HG03139 (cell line): ENCODE data around the gene ABCB8.

ENCODE experiments used
- ATAC-seq: cut with Tn5 transposase; IDR thresholded peaks from one replicate; pipeline ENCODE4 v1.9.1; 2021; ENCODE audit not compliant: unreplicated experiment

ABCB8 gene

DNA sequence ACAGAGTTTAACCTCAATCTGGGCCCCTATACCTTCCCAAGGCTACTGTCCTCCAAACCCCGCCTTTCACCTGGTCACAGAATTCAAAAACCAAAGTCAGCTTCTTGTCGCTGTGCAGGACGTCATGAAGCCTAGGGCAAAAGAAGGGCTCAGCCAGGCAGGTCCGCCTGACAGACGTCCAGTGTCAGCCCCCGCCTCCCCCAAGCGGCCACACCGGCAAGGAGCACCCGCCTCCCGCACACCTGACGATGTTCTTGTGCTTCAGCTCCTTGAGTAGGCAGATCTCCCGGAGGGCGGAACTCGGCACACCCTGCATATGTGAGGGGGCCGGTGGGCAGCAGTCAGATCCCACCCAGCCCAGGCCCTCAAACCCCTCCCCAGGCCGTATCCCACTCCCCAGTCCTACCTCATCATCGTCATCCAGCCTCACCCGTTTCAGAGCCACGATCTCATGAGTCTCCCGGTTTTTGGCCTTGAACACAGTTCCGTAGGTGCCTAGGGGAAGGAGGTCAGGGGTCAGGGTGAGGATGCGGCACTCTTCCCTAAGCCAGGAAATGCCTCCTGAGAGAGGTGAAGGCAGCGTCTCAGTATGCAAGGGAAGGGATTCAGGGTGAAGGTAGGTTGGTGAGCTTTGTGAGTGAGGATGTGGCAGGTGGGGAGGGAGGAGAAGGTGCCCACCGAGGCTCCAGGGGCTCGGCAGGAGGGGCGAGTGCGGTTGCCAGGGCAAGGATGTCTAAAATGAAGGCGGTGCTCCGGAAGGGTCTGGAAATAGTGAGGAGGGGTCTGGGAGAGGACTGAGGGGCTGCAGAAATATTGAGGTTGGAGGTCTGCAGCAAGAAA, 28.6 kb downstream of the ABCB8 start:
- ATAC-seq: no peak

DNA sequence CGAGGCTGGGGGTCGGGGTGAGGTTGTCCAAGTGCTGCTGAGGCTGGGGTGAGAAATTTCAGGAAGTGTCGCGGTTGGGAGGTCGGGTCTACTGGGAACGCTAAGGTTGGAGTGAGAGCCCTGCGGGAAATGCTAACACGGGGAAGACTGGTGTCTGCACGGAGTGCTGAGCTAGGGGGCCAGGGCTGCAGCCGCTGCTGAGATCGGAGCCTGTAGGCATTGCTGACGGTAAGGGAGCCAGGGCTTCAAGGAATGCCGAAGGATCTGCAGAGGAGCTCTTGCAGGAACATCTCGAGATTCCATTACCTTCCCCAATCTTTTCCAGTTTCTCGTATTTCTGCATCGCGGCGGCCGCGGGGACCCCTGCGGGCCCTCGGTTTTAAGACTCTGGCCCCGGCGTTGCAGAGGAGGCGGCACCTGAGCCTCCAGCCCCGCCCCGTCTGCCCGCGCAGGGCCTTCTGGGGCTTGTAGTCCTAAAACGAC, 29.3 kb downstream of the ABCB8 start, which contains the start of gene CDK5:
CDK5 (minus strand) TSS at position 392 of the 483 bp plus-strand sequence; CDS start at position 343, 49 bp downstream.
- ATAC-seq: peak; percentile 6

DNA sequence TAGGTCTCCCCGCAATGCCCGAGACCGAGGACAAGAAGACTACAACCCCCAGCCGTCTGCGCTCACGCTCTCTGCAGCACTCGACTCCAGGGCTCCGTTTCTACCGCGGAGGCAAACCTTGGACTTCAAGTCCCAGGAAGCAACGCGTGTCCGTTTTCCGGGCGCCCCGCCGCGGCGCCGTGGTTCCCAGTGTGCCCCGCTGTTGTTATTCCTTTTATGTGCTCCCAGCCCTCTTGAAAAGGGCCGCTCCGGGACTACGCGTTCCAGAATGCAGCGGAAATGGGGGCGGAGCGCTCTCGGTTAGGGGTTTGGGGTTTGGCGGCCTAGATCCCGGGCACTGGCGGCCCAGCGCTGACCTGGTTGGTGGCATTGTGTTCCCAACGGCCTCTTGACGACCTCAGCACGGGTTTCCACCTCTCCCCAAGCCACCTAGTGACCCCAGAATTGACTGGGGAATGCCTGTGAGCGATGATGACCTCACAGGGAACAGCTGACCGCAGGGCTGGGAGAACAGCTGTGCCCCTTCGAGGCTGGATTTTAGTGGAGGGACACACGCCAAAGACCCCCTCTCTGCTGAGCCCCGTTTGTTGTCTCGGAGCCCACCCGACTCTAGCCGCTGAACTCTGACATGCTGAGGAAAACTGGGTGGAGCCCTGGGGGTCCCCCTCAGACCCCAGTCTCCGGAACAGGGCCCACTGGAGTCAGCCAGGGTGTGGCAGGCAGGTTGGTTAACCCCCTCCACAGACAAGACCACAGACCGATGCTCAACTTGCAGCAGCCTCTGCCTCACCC, 29.9 kb downstream of the ABCB8 start:
- peak; percentile 86 for ATAC-seq

DNA sequence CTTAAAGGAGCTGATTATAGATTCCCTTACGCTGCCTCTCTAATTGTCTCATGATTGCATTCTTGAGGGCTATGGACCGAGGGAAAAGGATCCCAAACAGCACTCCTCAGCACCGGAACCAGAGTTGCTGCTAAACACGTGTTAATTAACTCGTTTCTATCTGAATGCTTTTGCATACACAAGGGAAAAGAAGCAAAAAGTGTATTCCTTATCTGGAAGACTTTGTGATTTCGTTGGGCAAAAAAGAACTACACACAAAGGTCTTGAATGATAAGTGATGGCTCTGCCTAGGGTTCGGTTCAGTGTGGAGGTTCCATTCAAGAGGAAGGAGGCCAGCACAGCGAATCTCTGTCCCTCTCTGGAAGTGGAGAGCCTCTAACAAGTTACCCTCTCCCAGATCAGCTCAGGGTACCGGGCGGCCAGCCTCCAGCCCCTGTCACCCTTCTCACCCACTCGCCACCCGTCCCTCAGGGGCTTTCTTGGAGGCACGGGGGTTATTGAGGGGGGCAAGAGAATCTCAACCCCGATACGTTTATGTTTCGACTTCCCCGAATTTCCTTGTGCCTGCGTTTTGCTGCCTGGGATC, 30.6 kb downstream of the ABCB8 start:
- ATAC-seq: no peak

DNA sequence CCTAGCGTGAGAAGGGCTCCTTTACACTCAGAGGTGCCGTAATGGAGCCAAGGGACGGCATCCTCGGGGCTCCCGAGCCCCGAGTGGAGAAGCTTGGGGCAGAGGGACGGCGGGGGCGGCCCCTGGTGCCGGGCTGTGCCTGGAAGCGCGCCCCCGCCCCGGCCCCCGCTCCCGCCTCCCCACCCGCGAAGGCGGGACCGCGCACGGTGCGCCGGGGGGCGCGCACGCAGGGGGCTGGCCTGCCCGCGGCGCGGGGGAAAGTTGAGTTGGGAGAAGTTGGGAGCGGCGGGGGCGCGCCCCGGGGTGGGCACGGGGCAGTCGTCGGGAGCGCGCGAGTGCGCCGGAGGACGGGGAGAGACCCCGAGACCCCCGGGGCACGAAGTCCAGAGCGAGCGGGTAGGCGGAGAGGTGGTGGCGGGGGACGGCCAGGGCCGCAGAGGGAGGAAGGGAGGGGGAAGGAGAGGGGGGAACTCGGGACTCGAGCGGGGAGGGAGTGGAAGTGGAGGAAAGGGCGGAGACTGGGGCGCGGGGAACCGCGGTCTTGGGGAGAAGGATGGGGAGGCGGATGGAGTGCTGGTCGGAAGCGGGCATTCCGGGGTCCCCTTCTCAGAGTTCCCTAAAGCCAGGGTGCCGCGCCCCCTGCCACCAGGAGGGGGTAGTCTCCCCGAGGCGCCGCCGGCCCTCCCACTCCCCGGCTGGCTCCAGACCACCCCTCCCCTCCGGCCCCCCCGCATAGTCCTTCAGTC, 31.3 kb downstream of the ABCB8 start, which contains the start of gene SLC4A2:
SLC4A2 (plus strand) TSS at position 223 of the 746 bp plus-strand sequence. CDS start 2,399 bp downstream, outside the sequence.
- ATAC-seq: no peak

DNA sequence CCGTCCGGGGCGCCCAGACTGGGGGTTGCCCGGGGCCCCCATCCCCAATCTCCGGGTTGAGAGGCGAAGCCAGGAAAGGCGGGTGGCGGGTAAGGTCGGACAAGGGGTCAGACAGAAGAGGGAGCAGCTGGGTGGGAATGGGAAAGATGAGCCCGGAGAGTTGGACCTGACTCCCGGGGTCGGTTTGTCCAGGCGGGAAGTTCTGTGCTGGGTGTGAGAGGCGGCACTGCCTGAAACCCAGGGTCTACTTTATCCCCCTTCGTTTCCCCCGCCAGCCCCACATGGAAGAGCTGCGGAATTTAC, 31.8 kb downstream of the ABCB8 start:
- ATAC-seq: no peak

DNA sequence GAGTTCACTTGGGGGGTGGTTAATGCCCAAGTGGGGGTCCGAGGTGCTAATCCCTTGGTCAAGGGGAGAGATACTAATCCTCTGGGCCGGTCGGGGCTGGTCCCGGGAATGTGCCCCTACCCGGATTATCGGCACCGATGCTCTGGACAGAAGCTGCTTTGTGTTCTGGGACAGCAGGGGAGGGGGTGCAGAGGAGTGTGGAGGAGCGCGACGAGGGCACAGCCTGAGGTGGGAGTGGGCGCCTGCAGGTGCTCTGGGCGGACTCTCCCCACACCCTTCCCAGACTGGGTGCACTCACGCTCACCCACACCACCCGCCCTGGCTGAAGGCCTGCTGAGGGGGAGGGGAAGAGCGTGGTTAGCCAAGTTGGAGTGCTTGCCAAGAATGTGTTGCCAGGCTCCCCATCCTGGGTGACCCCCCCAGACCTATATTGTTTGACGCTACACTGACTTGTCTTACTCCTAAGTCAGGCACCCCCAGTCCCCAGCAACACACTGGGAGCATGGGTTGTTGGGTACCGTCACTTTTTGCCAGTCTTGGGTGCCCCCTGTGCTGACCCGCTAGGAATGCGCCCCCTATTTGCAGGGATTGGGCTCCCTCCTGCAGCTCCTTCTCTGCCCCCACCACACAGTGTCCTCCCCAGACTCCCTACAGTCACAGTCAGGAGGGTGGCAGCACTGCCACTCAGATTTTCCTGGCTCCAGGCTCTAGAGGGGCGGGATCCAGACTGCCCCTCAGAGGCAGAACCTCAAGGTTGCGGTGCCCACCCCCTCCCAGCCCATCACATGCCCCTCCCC, 32.4 kb downstream of the ABCB8 start:
- no peak for ATAC-seq

DNA sequence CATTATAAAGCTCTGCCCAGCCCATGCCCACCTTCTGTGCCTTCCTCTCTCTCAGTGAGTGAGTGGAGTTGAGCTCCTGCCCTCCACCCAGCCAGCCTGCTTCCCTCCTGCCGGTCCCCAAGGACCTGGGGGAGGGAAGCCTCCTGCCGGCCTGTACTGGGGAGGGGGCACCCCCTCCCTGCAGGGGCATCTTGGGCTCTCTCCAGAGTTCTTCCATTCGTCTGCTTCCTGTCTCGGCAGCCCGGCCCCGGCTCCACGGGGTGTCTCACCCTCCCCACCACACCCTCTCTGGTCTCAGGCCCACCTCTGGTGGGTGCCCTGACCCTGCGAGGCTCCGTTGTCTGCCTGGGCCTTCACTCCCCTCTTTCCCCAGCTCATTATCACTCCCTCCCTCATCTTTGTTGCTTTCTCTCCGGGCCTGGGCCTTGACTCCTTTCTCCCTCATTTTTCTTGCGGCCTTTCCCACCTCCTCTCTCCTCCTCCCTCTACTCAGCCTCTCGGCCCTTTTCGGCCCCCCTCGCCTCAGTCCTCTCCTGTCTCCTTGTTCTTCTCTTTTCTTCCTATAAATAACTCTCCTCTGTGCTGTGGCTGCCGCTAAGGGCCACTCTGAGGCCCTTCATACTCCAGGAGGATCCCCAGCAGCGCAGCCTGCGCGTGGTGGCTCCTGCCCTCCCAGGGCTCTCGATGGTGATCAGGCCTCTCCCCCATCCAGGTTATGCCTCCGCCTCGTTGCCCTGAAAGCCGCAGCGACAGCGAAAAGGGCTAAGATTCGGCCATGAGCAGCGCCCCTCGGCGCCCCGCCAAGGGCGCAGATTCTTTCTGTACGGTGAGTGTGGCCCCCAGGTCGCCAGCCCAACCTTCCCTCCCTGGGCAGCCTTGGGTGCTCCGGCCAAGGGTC, 33.2 kb downstream of the ABCB8 start:
- no peak for ATAC-seq

DNA sequence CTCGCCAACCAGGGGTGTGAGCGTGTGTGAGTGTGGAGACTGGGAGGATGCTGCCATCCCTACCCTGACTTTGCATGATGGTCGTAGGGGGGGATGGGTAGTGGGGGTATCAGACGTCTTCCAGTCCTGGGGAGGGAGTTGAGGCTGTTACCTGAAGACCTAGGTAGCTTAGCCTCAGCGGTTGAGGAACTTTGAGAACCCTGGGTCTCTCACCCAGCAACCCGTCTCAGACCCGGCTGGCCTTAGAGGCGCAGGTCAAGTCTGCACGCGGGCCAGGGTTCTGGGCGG, 33.8 kb downstream of the ABCB8 start:
- ATAC-seq: no peak

DNA sequence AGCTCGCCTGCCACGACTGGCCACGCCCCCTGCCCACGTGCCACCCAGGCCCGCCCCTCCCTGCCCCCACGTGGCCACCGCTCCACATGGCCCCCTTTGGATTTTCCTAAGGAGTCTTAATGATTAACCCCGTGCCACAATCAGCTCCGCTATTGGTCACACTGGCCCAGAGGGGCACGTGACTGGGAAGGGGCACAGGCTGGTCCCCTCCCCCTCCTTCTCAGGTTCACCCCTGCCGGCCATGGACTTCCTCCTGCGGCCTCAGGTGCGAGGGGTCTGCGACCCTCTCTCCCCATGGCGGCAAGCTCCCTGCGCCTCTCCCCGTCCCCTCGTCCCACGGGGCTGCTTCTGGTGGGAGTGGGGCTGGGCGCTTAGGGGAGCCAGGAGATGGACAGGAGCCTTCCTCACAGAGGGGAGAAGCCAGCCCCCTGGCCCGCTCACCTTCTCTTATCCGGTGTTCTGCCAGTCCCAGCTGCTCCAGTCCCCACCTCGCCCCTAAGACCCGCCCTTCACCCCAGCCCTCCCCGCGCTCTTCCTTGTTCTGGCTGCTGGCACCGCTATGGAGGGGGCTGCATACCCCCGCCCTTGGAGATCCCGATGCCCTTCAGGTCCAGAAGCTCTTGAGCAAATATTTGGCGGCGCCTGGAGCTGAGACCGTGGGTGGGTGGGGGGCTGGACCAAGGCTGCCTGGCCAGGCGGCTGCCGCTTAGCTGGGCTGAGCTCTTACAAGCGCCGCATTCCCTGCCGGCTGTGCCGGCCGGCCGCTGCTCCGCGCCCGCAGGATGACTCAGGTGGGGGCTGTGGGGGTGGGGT, 34.4 kb downstream of the ABCB8 start:
- no peak for ATAC-seq

DNA sequence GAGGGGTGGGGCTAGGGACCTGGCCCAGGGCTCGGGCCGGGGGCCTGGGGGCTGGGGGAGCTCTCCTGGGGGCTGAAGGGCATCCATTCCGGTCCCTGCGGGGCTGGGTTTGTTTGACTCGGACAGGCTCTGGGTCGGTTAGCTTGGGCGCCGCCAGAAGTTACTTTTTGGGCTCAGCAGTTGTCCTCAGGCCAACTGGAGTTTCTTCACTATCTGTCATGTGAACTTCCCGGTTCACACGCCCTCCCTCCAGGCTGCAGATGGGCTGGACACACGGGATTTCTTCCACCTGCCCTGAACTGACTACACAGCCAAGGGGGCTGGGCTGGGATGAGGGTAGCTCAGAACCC, 34.9 kb downstream of the ABCB8 start:
- ATAC-seq: no peak

DNA sequence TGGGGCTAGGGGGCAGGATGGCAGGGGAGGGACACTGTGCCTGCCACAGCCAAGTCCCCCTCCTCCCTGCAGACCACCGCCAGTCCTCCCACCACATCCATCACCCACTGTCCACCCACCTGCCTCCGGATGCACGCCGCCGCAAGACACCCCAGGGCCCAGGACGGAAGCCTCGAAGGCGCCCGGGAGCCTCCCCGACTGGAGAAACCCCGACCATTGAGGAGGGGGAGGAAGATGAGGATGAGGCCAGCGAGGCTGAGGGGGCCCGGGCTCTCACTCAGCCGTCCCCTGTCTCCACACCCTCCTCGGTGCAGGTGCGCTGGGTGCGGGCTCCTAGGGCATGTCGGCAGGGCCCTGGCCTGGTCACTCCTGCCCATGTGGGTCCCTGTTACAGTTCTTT, 36.2 kb downstream of the ABCB8 start:
- no peak for ATAC-seq

DNA sequence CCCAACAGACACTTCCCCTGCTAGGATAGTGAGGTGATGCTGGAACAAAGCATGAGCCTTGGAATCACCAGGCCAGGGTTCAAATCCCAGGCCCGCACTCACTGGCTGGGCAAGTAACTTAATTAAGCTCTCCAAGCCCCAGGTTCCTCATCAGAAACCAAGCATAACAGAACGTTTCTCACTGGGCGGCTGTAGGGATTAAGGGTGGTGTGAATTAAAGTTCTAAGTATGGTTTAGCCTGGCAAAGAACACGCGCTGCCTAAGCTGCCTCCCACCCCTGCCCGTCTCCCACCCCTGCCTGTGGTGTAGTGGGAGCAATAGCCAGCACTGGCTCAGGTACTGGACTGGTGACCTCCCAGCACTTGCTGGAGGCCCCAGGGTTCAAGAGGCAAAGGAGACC, 36.7 kb downstream of the ABCB8 start:
- ATAC-seq: no peak

DNA sequence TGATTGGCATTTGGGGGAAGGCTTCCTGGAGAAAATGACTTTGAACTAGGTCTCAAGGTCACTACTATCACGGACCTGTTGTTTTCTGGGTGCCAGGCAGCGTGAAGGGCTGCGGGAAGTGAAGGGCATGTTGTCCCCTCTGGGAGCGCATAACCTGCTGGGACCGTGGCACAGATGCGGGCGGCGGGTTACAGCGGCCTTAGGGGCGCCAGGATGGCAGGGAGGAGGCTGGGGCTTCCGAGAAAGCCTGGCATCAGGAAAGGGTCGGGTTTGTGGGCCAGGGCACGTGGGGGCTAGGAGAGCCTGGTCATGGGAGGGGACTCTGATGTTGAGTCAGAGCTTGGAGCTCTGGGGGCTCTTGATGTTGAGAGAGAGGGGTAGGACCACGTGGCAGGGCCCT, 37.3 kb downstream of the ABCB8 start:
- ATAC-seq: no peak

DNA sequence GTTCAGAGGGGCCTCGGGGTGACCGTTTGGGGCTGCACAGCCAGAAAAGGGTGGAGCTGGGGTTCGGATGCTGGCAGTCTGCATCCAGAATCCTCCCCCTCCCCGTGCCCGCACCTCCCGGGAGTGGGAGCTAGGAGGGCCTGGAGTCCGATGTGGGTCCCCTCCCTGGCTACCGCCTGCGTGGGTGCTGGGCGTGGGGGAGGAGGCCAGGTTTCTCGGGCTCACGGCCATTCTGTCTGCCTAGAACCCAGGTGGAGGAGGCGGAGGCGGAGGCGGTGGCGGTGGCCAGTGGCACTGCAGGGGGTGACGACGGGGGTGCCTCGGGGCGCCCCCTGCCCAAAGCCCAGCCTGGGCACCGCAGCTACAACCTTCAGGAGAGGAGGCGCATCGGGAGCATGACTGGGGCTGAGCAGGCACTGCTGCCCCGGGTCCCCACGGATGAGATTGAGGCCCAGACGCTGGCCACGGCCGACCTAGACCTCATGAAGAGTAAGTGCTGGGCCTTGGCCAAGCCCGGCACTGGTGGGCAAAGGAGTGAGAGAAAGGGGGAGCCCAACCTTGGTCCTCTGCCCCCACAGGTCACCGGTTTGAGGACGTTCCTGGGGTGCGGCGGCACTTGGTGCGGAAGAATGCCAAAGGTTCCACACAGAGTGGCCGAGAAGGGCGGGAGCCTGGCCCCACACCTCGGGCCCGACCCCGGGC, 38.2 kb downstream of the ABCB8 start:
- ATAC-seq: no peak

DNA sequence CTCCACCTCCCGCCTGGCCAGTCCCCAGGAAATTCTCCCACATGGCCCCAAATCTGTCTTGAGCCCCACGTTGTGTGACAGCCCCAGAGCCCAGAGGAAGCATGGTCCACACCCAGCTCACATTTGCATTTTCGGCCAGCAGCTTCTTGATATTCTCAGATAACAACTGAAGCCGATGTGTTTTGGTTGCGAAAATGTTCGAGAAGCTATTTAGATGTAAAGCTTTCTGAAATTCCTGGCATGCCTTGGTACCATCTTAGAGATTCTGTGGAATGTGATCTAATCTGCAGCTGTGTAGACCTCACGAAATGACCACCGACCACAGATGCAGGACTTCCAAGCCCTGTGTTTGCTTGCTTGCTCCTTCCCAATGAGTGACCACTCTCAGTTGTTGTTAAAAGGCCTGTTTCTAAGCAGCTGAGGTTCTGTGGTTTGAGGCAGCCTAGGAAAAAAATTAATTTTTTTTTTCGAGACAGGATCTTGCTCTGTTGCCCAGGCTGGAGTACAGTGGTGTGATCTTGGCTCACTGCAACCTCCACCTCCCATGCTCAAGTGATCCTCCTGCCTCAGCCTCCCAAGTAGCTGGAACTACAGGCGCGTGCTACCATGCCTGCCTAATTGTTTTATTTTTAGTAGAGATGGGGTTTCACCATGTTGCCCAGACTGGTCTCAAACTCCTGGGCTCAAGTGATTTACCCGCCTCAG, 40.0 kb downstream of the ABCB8 start:
- no peak for ATAC-seq

DNA sequence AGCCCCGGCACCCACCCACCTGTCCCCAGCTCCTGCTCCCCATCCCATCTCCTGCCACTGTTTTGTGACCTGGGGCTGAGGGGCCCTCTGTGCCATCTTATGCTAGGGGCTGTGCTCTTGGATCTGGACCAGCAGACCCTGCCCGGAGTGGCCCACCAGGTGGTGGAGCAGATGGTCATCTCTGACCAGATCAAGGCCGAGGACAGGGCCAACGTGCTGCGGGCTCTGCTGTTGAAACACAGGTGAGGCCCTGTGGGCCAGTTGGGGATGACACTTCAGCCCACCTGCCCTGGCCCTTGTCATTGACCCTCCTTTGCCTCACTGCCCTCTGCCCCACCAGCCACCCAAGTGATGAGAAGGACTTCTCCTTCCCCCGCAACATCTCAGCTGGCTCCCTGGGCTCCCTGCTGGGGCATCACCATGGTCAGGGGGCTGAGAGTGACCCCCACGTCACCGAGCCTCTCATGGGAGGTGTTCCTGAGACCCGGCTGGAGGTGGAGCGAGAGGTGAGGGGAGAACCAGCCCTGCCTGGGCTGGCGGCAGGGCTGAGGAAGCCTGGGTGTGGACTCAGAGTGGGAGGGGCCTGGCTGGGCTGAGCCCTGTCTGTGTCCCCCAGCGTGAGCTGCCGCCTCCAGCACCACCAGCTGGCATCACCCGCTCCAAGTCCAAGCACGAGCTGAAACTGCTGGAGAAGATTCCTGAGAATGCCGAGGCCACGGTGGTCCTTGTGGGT, 41.8 kb downstream of the ABCB8 start:
- no peak for ATAC-seq
